ENCODE results near the gene PPARG.

PPARG gene

DNA sequence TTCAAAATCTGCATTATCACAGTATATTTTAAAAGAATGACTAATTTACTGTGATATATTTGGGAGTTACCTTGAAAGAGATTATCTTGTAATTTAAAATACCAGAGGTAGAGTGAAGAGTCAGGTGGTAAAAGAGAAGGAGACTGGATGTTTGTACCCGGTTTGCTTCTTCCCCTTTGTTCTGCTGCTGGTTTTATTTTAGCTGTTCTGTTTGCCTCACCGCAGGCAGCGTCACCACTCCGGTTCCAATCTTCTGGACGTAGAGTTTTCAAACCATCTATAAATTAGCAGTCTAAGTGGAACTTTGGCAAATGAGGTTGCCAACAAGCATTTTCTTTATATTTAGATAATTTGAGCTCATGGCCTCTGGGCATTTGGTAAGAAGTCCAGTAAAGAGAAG is 38.2 kb downstream of the PPARG start:
- H3K4me3 Mint-ChIP-seq: no peak overlapping the region
- DNase-seq: no peak
- TF ChIP-seq, protein P1, sequence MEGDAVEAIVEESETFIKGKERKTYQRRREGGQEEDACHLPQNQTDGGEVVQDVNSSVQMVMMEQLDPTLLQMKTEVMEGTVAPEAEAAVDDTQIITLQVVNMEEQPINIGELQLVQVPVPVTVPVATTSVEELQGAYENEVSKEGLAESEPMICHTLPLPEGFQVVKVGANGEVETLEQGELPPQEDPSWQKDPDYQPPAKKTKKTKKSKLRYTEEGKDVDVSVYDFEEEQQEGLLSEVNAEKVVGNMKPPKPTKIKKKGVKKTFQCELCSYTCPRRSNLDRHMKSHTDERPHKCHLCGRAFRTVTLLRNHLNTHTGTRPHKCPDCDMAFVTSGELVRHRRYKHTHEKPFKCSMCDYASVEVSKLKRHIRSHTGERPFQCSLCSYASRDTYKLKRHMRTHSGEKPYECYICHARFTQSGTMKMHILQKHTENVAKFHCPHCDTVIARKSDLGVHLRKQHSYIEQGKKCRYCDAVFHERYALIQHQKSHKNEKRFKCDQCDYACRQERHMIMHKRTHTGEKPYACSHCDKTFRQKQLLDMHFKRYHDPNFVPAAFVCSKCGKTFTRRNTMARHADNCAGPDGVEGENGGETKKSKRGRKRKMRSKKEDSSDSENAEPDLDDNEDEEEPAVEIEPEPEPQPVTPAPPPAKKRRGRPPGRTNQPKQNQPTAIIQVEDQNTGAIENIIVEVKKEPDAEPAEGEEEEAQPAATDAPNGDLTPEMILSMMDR (IDR thresholded peaks at IDR 0.05): no peak
- H3K4me1 Mint-ChIP-seq: no peaks in the 10 kb centered on the region
- no peak overlapping the region for H3K27ac Mint-ChIP-seq
- H3K36me3 Mint-ChIP-seq (ENCODE audit: low read depth): no peaks in the 10 kb centered on the region
- H3K9me3 Mint-ChIP-seq: no peaks in the 10 kb centered on the region
- H3K27me3 Mint-ChIP-seq (ENCODE audit: low read depth, poor library complexity): peaks cover 8% of the 10 kb centered on the region

DNA sequence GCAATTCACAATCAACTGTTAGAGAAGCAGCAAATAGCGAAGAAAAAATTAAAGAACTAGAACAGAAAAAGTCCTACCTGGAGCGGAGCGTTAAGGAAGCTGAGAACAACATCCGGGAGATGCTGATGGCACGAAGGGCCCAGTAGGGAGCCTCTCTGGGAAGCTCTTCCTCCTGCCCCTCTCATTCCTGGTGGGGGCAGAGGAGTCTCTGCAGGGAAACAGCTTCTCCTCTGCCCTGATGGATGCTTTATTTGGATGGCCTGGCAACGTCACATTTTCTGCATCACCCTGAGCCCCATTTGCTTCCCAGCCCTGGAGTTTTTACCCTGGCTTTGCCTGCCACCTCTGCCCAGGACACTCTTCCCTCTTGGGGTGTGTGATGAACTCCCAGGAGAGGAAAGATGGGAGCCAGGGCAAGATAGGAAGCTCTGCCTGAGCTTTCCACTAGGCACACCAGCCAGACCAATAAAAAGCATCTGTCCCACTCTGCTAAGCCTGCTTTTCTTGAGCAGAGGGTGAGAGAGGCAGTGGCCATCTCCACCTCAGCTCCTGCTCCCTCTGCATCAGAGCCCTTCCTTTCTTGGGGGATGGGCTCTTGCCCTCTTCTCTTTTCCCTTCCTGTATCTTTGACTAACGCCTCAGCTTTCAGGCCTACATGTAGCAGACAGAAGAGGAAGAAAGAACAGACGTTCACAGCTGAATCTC is 39.4 kb downstream of the PPARG start:
- H3K9me3 Mint-ChIP-seq: no peaks in the 10 kb centered on the region
- TF ChIP-seq, protein P1 (IDR thresholded peaks at IDR 0.05): no peak
- H3K27ac Mint-ChIP-seq: no peak overlapping the region
- no peak for DNase-seq
- no peaks in the 10 kb centered on the region for H3K4me1 Mint-ChIP-seq
- peaks cover 6% of the 10 kb centered on the region for H3K27me3 Mint-ChIP-seq (ENCODE audit: low read depth, poor library complexity)
- no peaks in the 10 kb centered on the region for H3K36me3 Mint-ChIP-seq (ENCODE audit: low read depth)
- no peak overlapping the region for H3K4me3 Mint-ChIP-seq

DNA sequence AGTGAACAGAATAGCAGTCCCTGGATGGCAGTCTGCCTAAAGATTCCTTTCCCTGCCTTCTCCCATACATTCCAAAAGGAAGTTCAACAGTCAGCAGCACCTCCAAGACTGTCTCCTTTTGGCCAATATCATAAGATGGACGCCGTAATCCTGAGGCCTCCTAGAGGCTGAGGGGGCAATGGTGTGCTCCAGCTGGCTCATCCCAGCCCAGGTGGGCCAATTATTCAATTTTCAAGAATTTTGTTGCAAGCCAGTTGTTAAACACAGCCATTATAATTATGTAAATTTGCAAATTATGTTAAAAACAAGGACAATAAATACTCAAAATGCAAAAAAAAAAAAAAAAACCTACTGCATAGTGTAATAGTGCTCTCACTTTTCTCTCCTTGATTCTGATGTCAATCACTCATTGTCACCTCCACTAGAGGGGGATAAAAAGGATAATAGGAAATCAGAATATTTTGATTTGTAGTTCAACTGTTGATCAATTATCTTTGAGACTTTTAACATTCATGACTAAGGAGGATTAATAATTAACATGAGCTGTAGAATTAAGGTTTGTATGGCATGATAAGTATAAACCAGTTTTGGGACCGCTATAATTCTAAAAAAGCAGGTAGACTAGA is 40.1 kb downstream of the PPARG start:
- H3K36me3 Mint-ChIP-seq (ENCODE audit: low read depth): no peaks in the 10 kb centered on the region
- H3K9me3 Mint-ChIP-seq: no peaks in the 10 kb centered on the region
- no peak overlapping the region for H3K27ac Mint-ChIP-seq

DNA sequence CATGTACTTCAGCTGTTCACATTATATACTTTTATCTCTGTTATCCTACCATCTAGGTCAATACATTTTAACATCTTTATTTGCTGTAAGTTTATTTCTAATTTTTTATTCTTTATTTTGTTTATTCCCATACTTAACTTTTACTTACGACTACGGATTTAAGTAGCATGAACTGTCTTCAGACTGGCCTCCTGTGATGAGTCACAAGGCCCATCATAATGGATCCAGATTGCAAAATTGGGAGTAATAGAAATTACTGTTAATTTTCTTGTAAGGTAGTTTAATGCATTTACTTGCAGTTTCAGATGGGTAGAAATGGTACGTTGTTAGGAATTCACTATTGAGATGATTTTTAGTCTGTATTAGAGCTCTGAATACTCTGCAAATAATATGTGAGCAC is 45.9 kb downstream of the PPARG start:
- Mint-ChIP-seq H3K27me3 (ENCODE audit: low read depth, poor library complexity) (peaks cover 3% of the 10 kb centered on the region), H3K9me3 (no peaks in the 10 kb centered on the region), H3K27ac (no peak overlapping the region), H3K4me1 (no peaks in the 10 kb centered on the region), H3K4me3 (no peak overlapping the region), H3K36me3 (ENCODE audit: low read depth) (no peaks in the 10 kb centered on the region)
- TF ChIP-seq, protein P1 (IDR thresholded peaks at IDR 0.05): no peak
- DNase-seq: no peak

More for the DNA sequence above, 40.1 kb downstream of the PPARG start:
- TF ChIP-seq, protein P1 (IDR thresholded peaks at IDR 0.05): no peak
- H3K4me1 Mint-ChIP-seq: no peaks in the 10 kb centered on the region
- no peak for DNase-seq
- peaks cover 3% of the 10 kb centered on the region for H3K27me3 Mint-ChIP-seq (ENCODE audit: low read depth, poor library complexity)
- no peak overlapping the region for H3K4me3 Mint-ChIP-seq

DNA sequence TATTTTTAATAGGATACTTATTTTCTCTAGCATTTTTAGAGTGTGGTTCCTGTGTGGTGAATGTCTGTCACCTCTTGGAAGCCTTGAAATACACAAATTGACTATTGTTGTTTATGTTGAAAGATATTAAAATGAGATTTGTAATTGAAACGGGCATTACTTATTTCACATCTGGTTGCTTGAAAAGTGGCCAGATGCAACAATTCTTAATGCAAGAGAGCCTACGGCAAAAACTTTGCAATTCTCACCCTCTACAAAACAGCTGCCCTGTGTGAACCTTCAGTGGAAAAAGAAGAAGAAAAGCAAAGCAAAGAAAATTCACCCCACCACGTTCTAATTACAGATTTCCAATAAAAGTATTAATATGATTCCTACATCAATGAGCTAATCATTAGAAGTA is 46.6 kb downstream of the PPARG start:
- no peak for DNase-seq
- Mint-ChIP-seq H3K9me3 (no peaks in the 10 kb centered on the region), H3K4me3 (no peak overlapping the region), H3K27ac (no peak overlapping the region), H3K36me3 (ENCODE audit: low read depth) (no peaks in the 10 kb centered on the region), H3K27me3 (ENCODE audit: low read depth, poor library complexity) (peaks cover 3% of the 10 kb centered on the region), H3K4me1 (no peaks in the 10 kb centered on the region)
- TF ChIP-seq, protein P1 (IDR thresholded peaks at IDR 0.05): no peak

DNA sequence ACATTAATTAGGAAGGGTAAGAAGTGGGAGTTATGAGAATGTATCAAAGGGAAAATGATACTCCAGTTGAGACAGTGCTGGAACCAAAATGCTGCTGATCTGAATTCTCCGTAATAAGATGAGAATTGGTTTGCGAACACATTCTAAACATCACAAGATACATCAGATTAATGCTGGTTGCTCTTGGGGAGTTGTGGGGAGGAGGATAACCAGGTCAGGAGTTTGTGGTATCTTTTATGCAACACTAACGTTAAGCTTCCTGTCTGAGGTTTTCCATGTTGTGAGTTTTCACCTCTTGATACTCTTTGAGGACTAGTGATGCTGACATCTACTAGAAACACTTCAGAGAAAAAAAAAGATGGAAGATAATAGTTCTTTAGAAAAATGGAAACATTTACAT is 47.2 kb downstream of the PPARG start:
- Mint-ChIP-seq H3K27ac (no peak overlapping the region), H3K27me3 (ENCODE audit: low read depth, poor library complexity) (peaks cover 3% of the 10 kb centered on the region), H3K36me3 (ENCODE audit: low read depth) (no peaks in the 10 kb centered on the region), H3K9me3 (no peaks in the 10 kb centered on the region), H3K4me1 (no peaks in the 10 kb centered on the region), H3K4me3 (no peak overlapping the region)
- TF ChIP-seq, protein P1 (IDR thresholded peaks at IDR 0.05): no peak
- no peak for DNase-seq
